ENCODE measurements around the gene CDK17. TPM values are rescaled to one million over a fixed set of nuclear protein-coding genes. Genes with fewer than 3 reads are reported as not detected.

The CDK17 gene
- total RNA-seq, 2 donors from 2014 or later: 36.2 to 39.9 TPM

GRCh38 chr12:96425321-96425720 is 25.1 kb upstream of the CDK17 start:
- Histone ChIP-seq H3K4me1 (ENCODE audit: control insufficient read depth, insufficient read depth, low read length) (peaks cover 5% of the 10 kb centered on the region), H3K9ac (ENCODE audit: extremely low read depth, low read length, poor library complexity, severe bottlenecking) (no peak overlapping the region), H3K36me3 (ENCODE audit: control insufficient read depth, insufficient read depth, low read length) (no peaks in the 10 kb centered on the region), H3K27ac (ENCODE audit: low read depth, low read length) (no peak overlapping the region), H3K4me3 (ENCODE audit: low read length) (no peak overlapping the region), H3K9me3 (ENCODE audit: control insufficient read depth, low read length) (no peaks in the 10 kb centered on the region), H3K27me3 (ENCODE audit: control insufficient read depth, insufficient read depth, low read length, poor library complexity, severe bottlenecking) (no peaks in the 10 kb centered on the region)
- H3K4me1 Mint-ChIP-seq: peaks cover 14% of the 10 kb centered on the region
- no peak for TF ChIP-seq CTCF (conservative IDR thresholded peaks at IDR 0.05)
- H3K36me3 Mint-ChIP-seq (ENCODE audit: low read depth): no peaks in the 10 kb centered on the region
- H3K4me3 Mint-ChIP-seq: no peak overlapping the region
- H3K27me3 Mint-ChIP-seq (ENCODE audit: insufficient read depth): no peaks in the 10 kb centered on the region
- 80 to 92% methylated on average over 1 to 3 of the region's 3 CpGs for WGBS, 2 experiments (ENCODE audit: insufficient coverage in 1 of 2, insufficient read length in 1 of 2)
- H3K27ac Mint-ChIP-seq: no peak overlapping the region
- no peaks in the 10 kb centered on the region for H3K9me3 Mint-ChIP-seq
- DNase-seq: no peak

- Histone ChIP-seq H3K9me3 (ENCODE audit: control insufficient read depth, low read length) (no peaks in the 10 kb centered on the region), H3K27ac (ENCODE audit: low read depth, low read length) (no peak overlapping the region), H3K36me3 (ENCODE audit: control insufficient read depth, insufficient read depth, low read length) (no peaks in the 10 kb centered on the region), H3K4me3 (ENCODE audit: low read length) (no peak overlapping the region), H3K9ac (ENCODE audit: extremely low read depth, low read length, poor library complexity, severe bottlenecking) (no peak overlapping the region), H3K4me1 (ENCODE audit: control insufficient read depth, insufficient read depth, low read length) (peaks cover 5% of the 10 kb centered on the region), H3K27me3 (ENCODE audit: control insufficient read depth, insufficient read depth, low read length, poor library complexity, severe bottlenecking) (no peaks in the 10 kb centered on the region)
- WGBS, 2 experiments (ENCODE audit: insufficient coverage in 1 of 2, insufficient read length in 1 of 2): 88% methylated on average over 2 of the region's 3 CpGs; no CpG with 5 or more reads in 1 of the 2 experiments
- H3K4me3 Mint-ChIP-seq: no peak overlapping the region
- H3K27ac Mint-ChIP-seq: no peak overlapping the region
- H3K27me3 Mint-ChIP-seq (ENCODE audit: insufficient read depth): no peaks in the 10 kb centered on the region
- H3K4me1 Mint-ChIP-seq: peaks cover 14% of the 10 kb centered on the region
- H3K36me3 Mint-ChIP-seq (ENCODE audit: low read depth): no peaks in the 10 kb centered on the region
- TF ChIP-seq CTCF (conservative IDR thresholded peaks at IDR 0.05): no peak
- DNase-seq: no peak
- no peaks in the 10 kb centered on the region for H3K9me3 Mint-ChIP-seq
Measured at GRCh38 chr12:96424601-96425000, 24.4 kb upstream of the CDK17 start.

- H3K9me3 Mint-ChIP-seq: no peaks in the 10 kb centered on the region
- WGBS, 2 experiments (ENCODE audit: insufficient coverage in 1 of 2, insufficient read length in 1 of 2): 100% methylated on average over 1 to 2 of the region's 2 CpGs
- Histone ChIP-seq H3K4me1 (ENCODE audit: control insufficient read depth, insufficient read depth, low read length) (peaks cover under 1% of the 10 kb centered on the region), H3K9ac (ENCODE audit: extremely low read depth, low read length, poor library complexity, severe bottlenecking) (no peak overlapping the region), H3K27ac (ENCODE audit: low read depth, low read length) (no peak overlapping the region), H3K9me3 (ENCODE audit: control insufficient read depth, low read length) (no peaks in the 10 kb centered on the region), H3K36me3 (ENCODE audit: control insufficient read depth, insufficient read depth, low read length) (no peaks in the 10 kb centered on the region), H3K4me3 (ENCODE audit: low read length) (no peak overlapping the region), H3K27me3 (ENCODE audit: control insufficient read depth, insufficient read depth, low read length, poor library complexity, severe bottlenecking) (no peaks in the 10 kb centered on the region)
- H3K27me3 Mint-ChIP-seq (ENCODE audit: insufficient read depth): no peaks in the 10 kb centered on the region
- H3K36me3 Mint-ChIP-seq (ENCODE audit: low read depth): no peaks in the 10 kb centered on the region
- DNase-seq: no peak
- TF ChIP-seq CTCF (conservative IDR thresholded peaks at IDR 0.05): no peak
- no peak overlapping the region for H3K27ac Mint-ChIP-seq
- H3K4me1 Mint-ChIP-seq: peaks cover 3% of the 10 kb centered on the region
- H3K4me3 Mint-ChIP-seq: no peak overlapping the region
Measured at GRCh38 chr12:96422192-96422591, 22.0 kb upstream of the CDK17 start.

Data from endodermal cell (in vitro differentiated cells).